ENCODE data around the gene ZFYVE9. TPM values are rescaled to one million over a fixed set of nuclear protein-coding genes. Genes with fewer than 3 reads are reported as not detected.

The ZFYVE9 gene
- total RNA-seq, 1 experiment from 2014 or later = 14.2 TPM

DNA sequence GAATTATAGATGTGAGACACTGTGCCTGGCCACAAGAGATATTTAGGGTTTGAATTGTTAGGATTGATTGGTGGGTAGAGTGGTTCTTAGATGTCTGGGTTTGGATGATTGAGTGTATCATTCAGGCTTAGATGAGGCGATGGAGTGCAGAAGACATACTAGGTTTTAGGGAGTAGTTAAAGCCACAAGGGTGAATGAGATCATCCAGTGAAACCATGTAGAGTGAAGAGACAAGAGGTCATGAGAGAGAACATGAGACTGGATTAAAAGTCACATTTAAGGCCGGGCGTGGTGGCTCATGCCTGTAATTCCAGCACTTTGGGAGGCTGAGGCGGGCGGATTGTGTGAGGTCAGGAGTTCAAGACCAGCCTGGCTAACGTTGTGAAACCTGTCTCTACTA is 37.2 kb downstream of the ZFYVE9 start:
- Histone ChIP-seq H3K27me3 (ENCODE audit: insufficient read depth, low read length) (no peaks in the 10 kb centered on the region), H3K4me2 (ENCODE audit: low read length) (peak overlapping the region; percentile 55), H4K20me1 (ENCODE audit: insufficient read depth) (no peaks in the 10 kb centered on the region), H3K4me3 (replicated peaks in 1 of 2; ENCODE audit: low read depth in 1 of 2, low read length in 2 of 2) (no peak overlapping the region), H3K4me1 (ENCODE audit: control insufficient read depth in 1 of 2, insufficient read depth in 2 of 2, low read length in 2 of 2) (peaks cover 4 to 20% of the 10 kb centered on the region in 2 experiments), H3K79me2 (ENCODE audit: insufficient read depth, low read length) (no peaks in the 10 kb centered on the region; the same call in 1 of the 2 replicates), H2AFZ (ENCODE audit: low read depth, low read length, poor library complexity, severe bottlenecking) (no peak overlapping the region), H3K9ac (ENCODE audit: low read length) (no peak overlapping the region), H3K36me3 (ENCODE audit: control insufficient read depth in 1 of 2, insufficient read depth in 2 of 2, low read length in 2 of 2) (no peaks in the 10 kb centered on the region), H3K27ac (ENCODE audit: low read depth, low read length) (no peak overlapping the region), H3K9me2 (ENCODE audit: insufficient read depth) (no peaks in the 10 kb centered on the region), H3K9me3 (ENCODE audit: control insufficient read depth in 1 of 2, insufficient read depth in 1 of 2, low read depth in 1 of 2, low read length in 2 of 2) (no peaks in the 10 kb centered on the region)
- RAD21 ChIA-PET (ENCODE audit: low non-redundant PET in 1 of 2, low total read pairs in 2 of 2, uncharacterized antibody in 2 of 2, unreplicated experiment in 2 of 2) = no interaction called here
- no peak for TF ChIP-seq ZNF274 (IDR thresholded peaks at IDR 0.05; ENCODE audit: low read depth, low read length)
- no peak for TF ChIP-seq JUND (IDR thresholded peaks at IDR 0.05)
- no peak for TF ChIP-seq MAX (IDR thresholded peaks at IDR 0.05)
- TF ChIP-seq SRF (IDR thresholded peaks at IDR 0.05; ENCODE audit: low read depth) = no peak
- TF ChIP-seq RAD21 (IDR thresholded peaks at IDR 0.05; ENCODE audit: low read depth) = no peak
- TF ChIP-seq YY1 (IDR thresholded peaks at IDR 0.05; ENCODE audit: extremely low read depth, insufficient replicate concordance, low read depth, low read length) = no peak
- TF ChIP-seq, protein P1, sequence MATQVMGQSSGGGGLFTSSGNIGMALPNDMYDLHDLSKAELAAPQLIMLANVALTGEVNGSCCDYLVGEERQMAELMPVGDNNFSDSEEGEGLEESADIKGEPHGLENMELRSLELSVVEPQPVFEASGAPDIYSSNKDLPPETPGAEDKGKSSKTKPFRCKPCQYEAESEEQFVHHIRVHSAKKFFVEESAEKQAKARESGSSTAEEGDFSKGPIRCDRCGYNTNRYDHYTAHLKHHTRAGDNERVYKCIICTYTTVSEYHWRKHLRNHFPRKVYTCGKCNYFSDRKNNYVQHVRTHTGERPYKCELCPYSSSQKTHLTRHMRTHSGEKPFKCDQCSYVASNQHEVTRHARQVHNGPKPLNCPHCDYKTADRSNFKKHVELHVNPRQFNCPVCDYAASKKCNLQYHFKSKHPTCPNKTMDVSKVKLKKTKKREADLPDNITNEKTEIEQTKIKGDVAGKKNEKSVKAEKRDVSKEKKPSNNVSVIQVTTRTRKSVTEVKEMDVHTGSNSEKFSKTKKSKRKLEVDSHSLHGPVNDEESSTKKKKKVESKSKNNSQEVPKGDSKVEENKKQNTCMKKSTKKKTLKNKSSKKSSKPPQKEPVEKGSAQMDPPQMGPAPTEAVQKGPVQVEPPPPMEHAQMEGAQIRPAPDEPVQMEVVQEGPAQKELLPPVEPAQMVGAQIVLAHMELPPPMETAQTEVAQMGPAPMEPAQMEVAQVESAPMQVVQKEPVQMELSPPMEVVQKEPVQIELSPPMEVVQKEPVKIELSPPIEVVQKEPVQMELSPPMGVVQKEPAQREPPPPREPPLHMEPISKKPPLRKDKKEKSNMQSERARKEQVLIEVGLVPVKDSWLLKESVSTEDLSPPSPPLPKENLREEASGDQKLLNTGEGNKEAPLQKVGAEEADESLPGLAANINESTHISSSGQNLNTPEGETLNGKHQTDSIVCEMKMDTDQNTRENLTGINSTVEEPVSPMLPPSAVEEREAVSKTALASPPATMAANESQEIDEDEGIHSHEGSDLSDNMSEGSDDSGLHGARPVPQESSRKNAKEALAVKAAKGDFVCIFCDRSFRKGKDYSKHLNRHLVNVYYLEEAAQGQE (IDR thresholded peaks at IDR 0.05; ENCODE audit: low read depth) = no peak
- TF ChIP-seq ELF1 (IDR thresholded peaks at IDR 0.05; ENCODE audit: borderline replicate concordance, low read depth) = no peak
- no peak for TF ChIP-seq FOSL1 (IDR thresholded peaks at IDR 0.05; ENCODE audit: low read depth)
- no peak for TF ChIP-seq ATF3 (IDR thresholded peaks at IDR 0.05)
- no peak for TF ChIP-seq EGR1 (IDR thresholded peaks at IDR 0.05; ENCODE audit: low read depth)
- no peak for TF ChIP-seq CBX3 (IDR thresholded peaks at IDR 0.05; ENCODE audit: low read depth)
- no peak for TF ChIP-seq CTCF (IDR thresholded peaks at IDR 0.05 in 2 of 3, conservative IDR thresholded peaks at IDR 0.05 in 1 of 3; ENCODE audit: borderline replicate concordance in 1 of 3, insufficient read depth in 1 of 3, low read depth in 2 of 3, low read length in 2 of 3)
- no peak for TF ChIP-seq TCF7L2 (IDR thresholded peaks at IDR 0.05; ENCODE audit: borderline replicate concordance, extremely low read depth, insufficient read depth, insufficient read length)
- no peak for TF ChIP-seq SIN3A (IDR thresholded peaks at IDR 0.05; ENCODE audit: low read depth)
- no peak for TF ChIP-seq POLR2AphosphoS5 (IDR thresholded peaks at IDR 0.05; ENCODE audit: low read depth, low read length)
- POLR2A ChIA-PET = no interaction called here
- no TSS peak for BruUV-seq (replicated peaks)
- intact Hi-C loops (cut with micrococcal nuclease) = no loop called here
- CTCF ChIA-PET = no interaction called here
- no peak for DNase-seq (ENCODE audit: low read depth, low spot score)
- peak; percentile 55; the same call in 1 of the 2 replicates for ATAC-seq

All from HCT116 (cell line).